Gastroesophageal sphincter (tissue), 4 donors: ENCODE data around the gene STX8. TPM values are rescaled to one million over a fixed set of nuclear protein-coding genes. Genes with fewer than 3 reads are reported as not detected.

Experiments
- ATAC-seq: fragments of 150-250 bp; one replicate; pipeline ENCODE4 v1.9.1; 2016; ENCODE audit warnings: mild to moderate bottlenecking, moderate library complexity
- H3K27ac ChIP-seq, 4 donors: fragments of 200-600 bp; sonication (generic) in 3 of 4; 1 replicate in 3 of 4; 2 replicates in 1 of 4; pipeline ENCODE4 v1.5.1; 2016 to 2019
- H3K27me3 ChIP-seq: fragments of 200-600 bp; sonication (generic); one replicate; pipeline ENCODE4 v1.5.1; 2019
- H3K36me3 ChIP-seq, 2 donors: fragments of 200-600 bp; sonication (generic); one replicate each; pipeline ENCODE4 v1.5.1; 2019; ENCODE audit warnings: control low read depth in 1 of 2
- H3K4me1 ChIP-seq, 3 donors: fragments of 200-600 bp; sonication (generic); 1 replicate in 2 of 3; 2 replicates in 1 of 3; pipeline ENCODE4 v1.5.1; 2016 to 2019; ENCODE audit warnings: control low read depth in 2 of 3
- H3K4me3 ChIP-seq, 2 donors: fragments of 200-600 bp; sonication (generic); one replicate each; pipeline ENCODE4 v1.5.1; 2019; ENCODE audit warnings: mild to moderate bottlenecking in 1 of 2, moderate library complexity in 1 of 2
- H3K9me3 ChIP-seq, 3 donors: fragments of 200-600 bp; sonication (generic); one replicate each; pipeline ENCODE4 v1.5.1; 2017 to 2019; ENCODE audit warnings: control low read depth in 2 of 3
- CTCF ChIP-seq, 4 experiments: fragments of 200-600 bp in 2 of 4; fragments of 450-650 bp in 2 of 4; sonication (generic) in 1 of 4; IDR thresholded peaks; one replicate each; pipeline ENCODE4 v1.5.1; 2017 to 2019; ENCODE audit warnings: antibody characterized with exemption in 4 of 4, mild to moderate bottlenecking in 2 of 4, moderate library complexity in 2 of 4
- EP300 ChIP-seq: sonication (generic); formaldehyde crosslinking; IDR thresholded peaks from one replicate; pipeline ENCODE4 v1.6.1; 2017; ENCODE audit warnings: antibody characterized with exemption, mild to moderate bottlenecking
- POLR2A ChIP-seq, 2 donors: fragments of 450-650 bp; IDR thresholded peaks; one replicate each; pipeline ENCODE4 v1.6.1; 2017; ENCODE audit warnings: antibody characterized with exemption in 2 of 2, mild to moderate bottlenecking in 2 of 2, moderate library complexity in 1 of 2
- POLR2AphosphoS5 ChIP-seq: sonication (generic); formaldehyde crosslinking; IDR thresholded peaks from one replicate; pipeline ENCODE4 v1.6.1; 2017; ENCODE audit warnings: antibody characterized with exemption
- WGBS, 2 donors: methylation state at CpG; one replicate each; pipeline ENCODE4 v1.1.5; 2018; ENCODE audit warnings: low coverage in 1 of 2; 5-methylcytosine and 5-hydroxymethylcytosine counted together
- total RNA-seq, 4 donors: library from RNA; depleted of rRNA; stranded (reverse); fragments of >200 nt; gene quantifications; one replicate each; pipeline ENCODE4 v1.1.0, GENCODE V29; 2016

STX8 gene
- total RNA-seq, 4 donors from 2014 or later = 67.9 to 106 (median 87.1) TPM

GRCh38 chr17:9218911-9219310 is 356.7 kb downstream of the STX8 start:
- TF ChIP-seq POLR2A (IDR thresholded peaks at IDR 0.05) = no peak
- TF ChIP-seq CTCF (IDR thresholded peaks at IDR 0.05) = no peak
- no peak for TF ChIP-seq POLR2AphosphoS5
- no peak for TF ChIP-seq EP300
- peaks cover 0 to 33% of the 10 kb centered on the region in 2 donors for H3K36me3 ChIP-seq
- H3K9me3 ChIP-seq = peaks cover 0 to 14% (median 0%) of the 10 kb centered on the region in 3 donors
- H3K27me3 ChIP-seq = no peaks in the 10 kb centered on the region
- no peak for ATAC-seq
- WGBS, 2 donors = 92 to 93% methylated on average over 5 to 11 of the region's 15 CpGs
- H3K27ac ChIP-seq = peak overlapping the region in 3 of 4 donors; percentile 7 to 91 (median 63)
- H3K4me1 ChIP-seq = peaks cover 0 to 52% (median 7%) of the 10 kb centered on the region in 3 donors
- H3K4me3 ChIP-seq = no peak overlapping the region

DNA sequence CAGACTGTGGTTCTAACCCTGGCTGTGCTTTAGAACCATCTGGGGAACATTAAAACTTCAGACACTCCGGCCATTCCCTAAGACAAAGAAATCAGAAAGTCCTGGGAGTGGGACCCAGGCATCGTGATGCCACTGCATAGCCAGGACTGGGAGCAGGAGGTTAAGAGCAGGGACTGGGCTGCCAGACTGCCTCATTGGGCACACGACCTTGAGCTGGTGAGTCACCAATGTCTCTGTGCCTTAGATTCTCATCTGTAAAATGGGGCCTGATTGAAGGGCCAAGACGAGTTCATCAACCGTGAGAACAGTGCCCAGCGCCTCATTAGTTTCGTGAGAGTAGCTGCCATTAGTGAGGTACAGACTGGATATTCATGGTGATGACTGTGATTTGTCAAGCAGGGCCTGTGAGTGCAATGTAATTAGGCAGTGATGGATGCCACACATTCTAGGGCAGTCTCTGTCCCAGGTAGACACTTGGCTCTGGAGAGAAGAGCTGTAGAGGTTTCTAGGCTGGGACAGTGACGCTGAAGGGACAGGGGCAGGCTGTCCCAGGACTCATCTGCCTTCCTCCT is 357.5 kb downstream of the STX8 start:
- Histone ChIP-seq H3K4me3 (no peak overlapping the region), H3K4me1 (peaks cover 0 to 58% (median 7%) of the 10 kb centered on the region in 3 donors), H3K27ac (peak overlapping the region in 3 of 4 donors; percentile 63 to 91 (median 77)), H3K27me3 (no peaks in the 10 kb centered on the region), H3K9me3 (peaks cover 0 to 14% (median 0%) of the 10 kb centered on the region in 3 donors), H3K36me3 (peaks cover 0 to 33% of the 10 kb centered on the region in 2 donors)
- 85 to 97% methylated on average over 5 of the region's 8 CpGs for WGBS, 2 donors
- TF ChIP-seq CTCF (IDR thresholded peaks at IDR 0.05) (no peak), POLR2AphosphoS5 (no peak)
- ATAC-seq = no peak

GRCh38 chr17:9217151-9218056 is 358.2 kb downstream of the STX8 start:
- peak overlapping the region in 3 of 4 donors; percentile 73 to 91 (median 77) for H3K27ac ChIP-seq
- WGBS, 2 donors = 11 to 31% methylated on average over 3 to 5 of the region's 5 CpGs
- peak; percentile 75 for ATAC-seq
- H3K36me3 ChIP-seq = peaks cover 0 to 26% of the 10 kb centered on the region in 2 donors
- TF ChIP-seq EP300 (no peak), POLR2AphosphoS5 (peak; percentile 11)
- peaks cover 0 to 64% (median 7%) of the 10 kb centered on the region in 3 donors for H3K4me1 ChIP-seq
- H3K9me3 ChIP-seq = peaks cover 0 to 14% (median 0%) of the 10 kb centered on the region in 3 donors
- no peaks in the 10 kb centered on the region for H3K27me3 ChIP-seq
- no peak overlapping the region for H3K4me3 ChIP-seq

DNA sequence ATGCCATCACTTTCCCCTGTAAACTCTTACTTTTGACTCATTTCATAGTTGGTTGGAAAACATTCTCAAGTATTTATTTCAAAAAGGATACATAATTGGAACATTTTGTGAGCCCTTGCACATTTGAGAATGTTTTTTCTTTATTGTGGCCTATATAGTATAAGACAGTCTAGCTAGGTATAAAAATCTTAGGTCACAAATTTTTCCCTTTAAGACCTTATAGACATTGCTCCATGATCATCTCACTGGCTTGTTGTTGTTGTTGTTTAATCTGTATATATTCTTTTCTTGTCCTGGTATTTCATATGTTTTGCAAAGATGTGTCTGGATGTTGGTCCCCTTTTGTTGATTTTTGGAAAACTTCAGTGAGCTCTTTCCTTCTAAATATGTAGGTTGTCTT is 360.2 kb downstream of the STX8 start:
- Histone ChIP-seq H3K27ac (no peak overlapping the region), H3K27me3 (no peaks in the 10 kb centered on the region), H3K36me3 (peaks cover 0 to 8% of the 10 kb centered on the region in 2 donors), H3K9me3 (peaks cover 0 to 14% (median 0%) of the 10 kb centered on the region in 3 donors), H3K4me1 (peaks cover 0 to 56% (median 7%) of the 10 kb centered on the region in 3 donors), H3K4me3 (no peak overlapping the region)
- ATAC-seq = no peak
- TF ChIP-seq POLR2A (IDR thresholded peaks at IDR 0.05) (no peak), EP300 (no peak), POLR2AphosphoS5 (no peak), CTCF (IDR thresholded peaks at IDR 0.05) (no peak)

GRCh38 chr17:9213303-9213640 is 362.3 kb downstream of the STX8 start:
- H3K27ac ChIP-seq = peak overlapping the region in 2 of 4 donors; percentile 58 to 63
- peaks cover 0 to 19% of the 10 kb centered on the region in 2 donors for H3K36me3 ChIP-seq
- H3K27me3 ChIP-seq = no peaks in the 10 kb centered on the region
- no peak for TF ChIP-seq EP300
- no peak overlapping the region for H3K4me3 ChIP-seq
- 74 to 92% methylated on average over 2 of the region's 3 CpGs for WGBS, 2 donors
- peaks cover 0 to 35% (median 4%) of the 10 kb centered on the region in 3 donors for H3K4me1 ChIP-seq
- no peak for ATAC-seq
- peaks cover 0 to 14% (median 0%) of the 10 kb centered on the region in 3 donors for H3K9me3 ChIP-seq
